Germinal center (tissue), 1 donor: Measurements from ENCODE around the gene KCNK6.
A peak's percentile ranks its signal among the peaks of the same experiment; 100 is the strongest.

Experiments used
- DNase-seq: peaks from one replicate; pipeline ENCODE4 v3.0.0; 2012; ENCODE audit warnings: mixed read lengths, low spot score

KCNK6 gene

DNA sequence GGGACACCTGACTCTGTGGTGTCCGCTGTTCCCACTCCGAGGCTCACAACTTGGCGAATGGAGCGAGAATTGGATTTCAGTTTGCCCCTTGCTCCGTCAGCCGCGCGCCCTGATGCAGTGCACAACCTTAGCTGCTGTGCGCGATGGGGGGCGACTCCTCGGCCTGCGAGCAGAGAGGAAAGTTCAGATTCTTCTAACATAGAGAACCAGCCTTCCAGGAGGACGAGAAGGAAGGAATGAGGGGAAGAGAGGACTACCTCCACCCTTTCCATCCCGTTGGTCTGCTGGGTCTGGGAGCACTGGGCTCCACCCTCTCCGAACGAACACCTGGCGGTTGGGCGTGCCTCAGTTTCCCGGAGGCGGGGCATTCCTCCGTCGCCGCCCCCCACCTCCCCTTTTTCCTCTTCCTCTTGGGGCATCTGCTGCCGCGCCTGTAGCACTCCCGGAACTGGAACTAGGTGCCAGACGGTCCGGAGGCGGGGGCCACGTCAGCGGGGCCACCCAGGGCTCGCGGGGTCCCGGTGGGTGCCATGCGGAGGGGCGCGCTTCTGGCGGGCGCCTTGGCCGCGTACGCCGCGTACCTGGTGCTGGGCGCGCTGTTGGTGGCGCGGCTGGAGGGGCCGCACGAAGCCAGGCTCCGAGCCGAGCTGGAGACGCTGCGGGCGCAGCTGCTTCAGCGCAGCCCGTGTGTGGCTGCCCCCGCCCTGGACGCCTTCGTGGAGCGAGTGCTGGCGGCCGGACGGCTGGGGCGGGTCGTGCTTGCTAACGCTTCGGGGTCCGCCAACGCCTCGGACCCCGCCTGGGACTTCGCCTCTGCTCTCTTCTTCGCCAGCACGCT, at the start of gene KCNK6:
Gene KCNK6, plus strand, starts transcription at position 425 of the 838 bp plus-strand sequence. Its CDS starts 106 bp downstream, at position 531.
- DNase-seq: peak; percentile 33

DNA sequence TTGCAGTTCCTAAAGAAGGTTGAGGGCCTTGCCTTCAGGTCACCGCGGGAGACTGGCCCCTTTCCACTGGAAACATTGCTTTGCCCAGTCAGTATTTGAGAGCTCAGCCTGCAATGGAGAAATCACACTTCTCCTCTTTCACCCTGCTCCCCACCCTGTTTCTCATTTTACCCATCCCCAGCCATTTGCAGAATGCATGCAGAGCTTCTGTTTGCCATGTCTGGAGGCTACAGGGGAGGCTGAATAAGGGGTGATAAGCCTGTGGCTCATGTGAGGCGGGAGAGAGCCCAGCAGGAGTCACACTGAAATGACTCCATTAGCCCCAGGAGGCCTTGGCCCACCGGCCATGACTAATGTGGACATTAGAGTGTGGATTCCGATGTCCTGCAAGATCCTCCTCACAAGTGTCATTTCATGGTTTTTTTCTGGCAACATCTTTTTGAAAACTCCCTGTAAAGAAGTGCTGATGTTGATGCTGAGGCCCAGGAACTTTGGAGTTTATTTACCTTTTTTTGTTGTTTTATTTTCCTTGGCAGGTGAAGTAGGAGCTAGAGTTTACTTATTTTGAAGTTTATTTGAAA, 49.0 kb upstream of the KCNK6 start:
- DNase-seq: no peak

DNA sequence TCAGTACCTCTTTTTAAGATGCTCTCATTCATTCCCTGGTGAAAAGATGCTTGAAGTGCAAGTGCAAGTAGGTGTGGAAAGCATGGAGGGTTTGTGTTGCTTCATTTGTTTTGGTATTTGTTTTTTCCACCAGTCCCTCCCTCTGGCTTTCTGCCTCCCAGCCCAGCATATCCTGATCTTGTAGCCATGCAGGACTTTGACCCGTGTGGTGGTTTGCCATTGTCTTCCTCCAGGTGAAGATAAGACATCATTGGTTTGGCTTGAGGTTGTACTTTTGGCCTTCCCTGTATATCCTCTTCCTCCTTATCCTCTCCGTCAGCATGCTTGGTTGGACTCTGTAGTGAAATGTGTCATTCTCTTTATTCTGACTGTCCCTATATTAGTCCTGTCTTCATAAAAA, 46.1 kb upstream of the KCNK6 start:
- DNase-seq: no peak

DNA sequence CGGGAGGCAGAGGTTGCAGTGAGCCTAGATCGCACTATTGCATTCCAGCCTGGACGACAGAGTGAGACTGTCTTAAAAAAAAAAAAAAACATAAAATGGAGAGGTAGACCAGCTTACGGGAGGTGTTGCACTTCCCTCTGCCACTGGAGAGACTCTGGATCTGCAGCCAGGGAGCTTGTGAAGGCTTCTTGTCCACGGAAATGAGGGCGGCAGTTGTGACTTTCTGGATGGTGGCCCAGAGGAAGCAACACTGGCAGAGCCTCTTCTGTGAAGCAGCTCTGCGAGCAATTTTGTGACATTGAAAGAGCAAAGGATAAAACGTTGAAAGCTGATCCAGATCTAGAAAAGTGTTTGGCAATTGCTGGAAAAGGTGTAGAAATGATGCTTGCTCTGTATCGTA, 44.9 kb upstream of the KCNK6 start:
- no peak for DNase-seq

DNA sequence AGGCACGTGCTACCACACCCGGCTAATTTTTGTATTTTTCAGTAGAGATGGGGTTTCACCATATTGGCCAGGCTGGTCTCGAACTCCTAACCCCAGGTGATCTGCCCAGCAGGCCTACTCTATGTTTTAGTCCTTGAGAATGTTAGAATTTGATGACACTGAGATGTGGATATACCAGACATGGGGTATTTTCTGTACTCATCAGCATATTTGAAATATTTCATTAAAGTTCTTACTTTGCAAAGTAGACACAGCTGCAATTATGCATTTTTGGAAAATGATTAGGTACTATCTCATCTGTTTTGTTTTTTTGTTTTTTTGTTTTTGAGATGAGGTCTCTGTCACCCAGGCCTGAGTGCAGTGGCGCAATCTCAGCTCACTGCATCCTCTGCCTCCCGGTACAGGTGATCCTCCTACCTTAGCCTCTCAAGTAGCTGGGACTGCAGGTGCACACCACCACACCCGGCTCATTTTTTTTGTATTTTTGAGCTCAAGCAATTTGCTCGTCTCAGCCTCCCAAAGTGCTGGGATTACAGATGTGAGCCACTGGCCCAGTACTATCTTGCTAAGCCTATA, 42.6 kb upstream of the KCNK6 start:
- DNase-seq: no peak

DNA sequence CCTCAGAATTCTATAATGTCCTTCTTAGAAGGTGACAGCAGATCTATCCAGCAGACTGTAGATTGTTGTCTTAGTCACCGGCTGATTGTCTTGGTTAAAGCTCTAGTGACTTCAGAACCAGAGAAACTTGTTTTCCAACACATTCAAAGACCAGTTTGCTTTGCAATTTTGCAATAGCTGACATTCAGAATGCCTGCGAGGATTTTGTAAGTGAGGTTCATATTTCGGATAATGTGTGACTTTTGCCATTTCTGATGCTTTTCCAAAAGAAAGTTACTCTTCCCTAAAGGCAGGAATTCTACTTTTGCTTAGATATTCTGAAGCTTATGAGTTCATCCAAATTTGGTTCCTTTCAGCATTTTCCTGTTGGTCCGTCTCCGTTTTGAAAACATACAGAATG, 42.1 kb upstream of the KCNK6 start:
- no peak for DNase-seq

DNA sequence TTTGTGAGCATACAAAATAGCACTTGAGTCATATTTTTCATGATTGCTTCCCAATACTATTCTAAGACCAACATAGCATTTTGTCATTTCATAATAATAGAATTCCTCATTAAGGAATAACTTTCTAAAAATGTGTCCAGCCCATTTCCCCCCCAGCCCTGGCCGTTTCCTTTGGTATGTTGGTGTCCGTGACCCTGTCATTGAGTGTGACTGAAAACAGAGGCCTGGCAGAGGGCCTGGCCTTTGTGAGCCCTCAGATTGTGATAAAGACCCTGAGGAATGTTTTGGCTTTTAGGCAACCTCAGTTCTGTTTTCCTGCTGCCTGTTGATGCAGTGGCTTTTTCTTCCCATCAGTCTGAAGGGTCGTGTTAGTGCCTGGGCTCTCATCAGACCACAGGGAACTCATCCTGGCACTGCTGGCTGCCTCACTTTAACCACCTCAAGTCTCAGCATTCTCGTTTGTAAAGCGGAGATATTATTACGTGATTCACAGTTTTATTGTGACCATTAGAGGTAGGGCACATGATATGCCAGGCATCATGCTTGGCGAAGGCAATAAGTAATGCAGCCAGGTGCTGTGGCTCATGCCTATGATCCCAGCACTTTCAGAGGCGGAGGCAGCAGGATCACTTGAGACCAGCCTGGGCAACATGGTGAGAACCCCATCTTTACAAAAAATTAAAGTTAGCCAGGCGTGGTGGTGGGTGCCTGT, 41.5 kb upstream of the KCNK6 start:
- no peak for DNase-seq

DNA sequence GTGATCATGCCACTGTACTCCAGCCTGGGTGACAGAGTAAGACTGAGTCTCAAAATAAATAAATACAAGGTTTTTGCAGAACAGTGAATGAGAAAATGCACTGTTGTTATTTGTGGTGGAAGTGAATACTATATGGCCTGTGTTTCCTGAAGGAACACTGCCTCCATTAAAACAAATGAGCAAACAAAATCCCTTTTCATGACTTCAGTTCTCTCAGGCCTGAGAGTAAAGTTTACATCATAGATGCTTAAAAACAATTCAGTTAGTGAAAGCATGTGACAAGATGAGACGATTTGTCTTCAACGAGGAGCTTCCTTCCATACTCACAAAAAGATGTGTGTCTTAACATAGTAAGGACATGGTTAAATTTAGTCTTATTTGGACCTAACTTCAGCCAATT, 40.9 kb upstream of the KCNK6 start:
- no peak for DNase-seq

DNA sequence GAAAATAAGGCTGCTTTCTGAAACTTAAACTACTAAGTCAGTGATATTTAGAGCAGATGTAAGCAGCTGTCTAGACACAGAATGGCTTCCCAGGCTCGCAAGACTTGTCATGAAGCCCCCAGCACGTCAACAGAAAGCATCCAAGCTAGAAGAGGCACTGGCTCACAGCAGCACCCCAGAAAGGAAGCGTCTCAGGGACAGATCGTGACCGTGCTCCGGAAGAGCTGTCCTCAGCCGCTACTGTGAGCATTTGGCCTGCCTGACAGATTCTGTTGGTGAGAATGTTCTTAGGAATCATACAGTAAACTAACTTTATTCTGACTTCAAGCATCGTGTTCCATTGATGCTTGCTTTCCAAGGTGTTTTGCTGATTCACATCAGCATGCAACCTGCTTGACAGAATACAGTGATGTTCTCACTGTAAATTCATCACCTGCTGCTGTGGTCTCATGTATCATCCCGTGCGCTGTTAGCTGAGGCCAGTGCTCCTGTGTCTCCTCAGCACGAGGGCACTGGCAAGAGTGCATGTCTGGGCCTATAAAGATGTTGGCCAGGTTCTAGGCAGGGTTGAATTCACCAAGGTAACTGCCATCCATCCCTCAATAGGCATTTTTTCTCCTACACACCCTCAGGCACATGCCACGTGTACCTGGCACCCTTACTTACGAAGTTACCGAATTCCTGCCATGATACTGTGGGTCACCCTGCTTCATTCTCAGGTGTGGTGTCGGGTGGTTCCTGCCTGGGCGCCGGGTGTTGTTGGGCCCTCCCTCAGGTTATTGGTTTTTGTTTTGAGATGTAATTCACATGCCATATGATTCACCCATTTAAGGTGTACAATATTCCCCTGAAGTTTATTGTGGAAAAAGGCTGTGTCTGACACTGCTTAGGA, 39.4 kb upstream of the KCNK6 start:
- DNase-seq: no peak

DNA sequence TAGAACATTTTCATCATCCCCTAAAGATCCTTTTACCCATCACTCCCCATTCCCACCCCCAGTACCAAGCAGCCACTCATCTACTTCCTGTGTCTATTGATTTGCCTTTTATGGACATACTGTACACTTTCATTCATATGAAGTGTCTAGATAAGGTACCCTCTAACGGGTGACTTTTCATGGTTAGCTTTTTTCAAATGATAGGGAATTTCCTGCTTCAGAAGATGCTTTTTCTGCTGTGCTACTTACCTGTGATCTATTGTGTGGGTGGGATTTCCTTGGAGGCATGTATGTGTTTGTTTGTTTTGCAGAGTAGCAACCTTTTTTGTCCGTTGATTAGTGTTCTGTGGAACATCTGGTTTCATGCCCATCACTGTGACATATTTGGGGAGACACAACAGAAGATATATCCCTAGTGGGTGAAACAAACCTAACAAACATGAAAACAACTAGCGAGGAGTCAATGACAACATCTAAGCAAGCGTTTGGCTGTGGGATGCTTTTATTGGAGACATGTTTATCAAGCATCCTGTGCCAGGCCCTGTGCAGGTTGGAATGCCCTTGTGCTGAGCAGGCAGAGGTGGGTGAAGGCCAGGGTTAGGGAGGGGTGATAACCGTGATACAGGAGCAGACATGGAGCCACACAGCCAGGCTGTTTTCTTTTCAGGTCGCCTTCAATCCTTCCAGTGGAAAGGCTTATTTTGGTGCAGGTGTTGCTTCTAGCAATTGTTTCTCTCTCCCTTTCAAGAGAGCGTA, 37.7 kb upstream of the KCNK6 start:
- no peak for DNase-seq

DNA sequence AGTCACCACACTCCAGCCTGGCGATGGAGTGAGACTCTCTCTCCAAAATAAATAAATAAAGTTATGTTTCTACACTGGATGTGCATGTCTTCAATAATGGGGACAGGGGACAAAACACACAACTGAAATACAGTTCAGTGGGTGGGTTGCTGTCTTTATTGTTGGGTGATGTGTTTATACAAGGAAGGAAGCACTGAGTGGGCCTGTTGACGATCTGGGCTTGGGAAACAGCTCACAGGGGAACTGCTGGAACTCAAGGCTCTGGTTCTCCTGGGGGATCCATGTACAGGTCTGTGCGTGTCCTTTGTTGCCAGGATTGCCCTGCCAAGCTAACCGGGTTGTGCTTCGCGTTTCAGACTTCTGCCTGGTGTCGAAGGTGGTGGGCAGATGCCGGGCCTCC, 36.4 kb upstream of the KCNK6 start:
- no peak for DNase-seq

DNA sequence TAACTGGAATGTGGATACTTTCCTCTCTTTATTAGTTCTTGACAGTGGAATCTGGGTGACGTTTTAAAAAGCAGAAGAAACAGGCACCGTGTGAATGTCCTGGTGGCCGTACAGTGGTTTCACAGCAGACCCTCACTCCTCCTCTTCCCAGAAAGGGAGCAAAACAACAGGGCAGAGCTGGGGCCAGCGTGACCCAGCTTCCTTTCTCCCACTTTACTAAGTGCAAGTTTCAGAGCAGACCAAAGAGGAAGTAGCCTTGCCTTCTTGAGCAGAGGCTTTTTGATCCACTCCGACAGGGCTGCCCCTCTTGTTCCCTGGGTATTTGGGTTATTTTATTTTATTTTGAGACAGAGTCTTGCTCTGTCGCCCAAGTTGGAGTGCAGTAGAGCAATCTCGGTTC, 35.2 kb upstream of the KCNK6 start:
- DNase-seq: peak; percentile 41

DNA sequence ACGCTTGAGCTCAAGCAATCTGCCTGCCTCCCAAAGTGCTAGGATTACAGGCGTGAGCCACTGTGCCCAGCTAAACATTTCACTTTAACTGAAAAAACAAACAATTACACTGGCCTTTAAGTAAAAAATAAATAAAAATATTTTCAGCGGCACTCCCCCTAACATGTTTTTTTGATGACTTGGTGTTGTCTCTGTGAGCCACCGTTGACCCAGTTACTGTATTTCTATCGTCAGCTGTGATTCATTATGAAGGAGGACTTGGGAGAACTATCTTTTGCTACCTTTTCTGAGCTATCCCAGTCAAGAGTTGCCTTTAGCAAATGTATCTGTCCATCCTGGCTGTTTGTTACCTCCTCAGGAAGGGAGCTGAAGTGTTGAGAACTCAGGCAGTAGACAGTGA, 34.1 kb upstream of the KCNK6 start:
- no peak for DNase-seq

DNA sequence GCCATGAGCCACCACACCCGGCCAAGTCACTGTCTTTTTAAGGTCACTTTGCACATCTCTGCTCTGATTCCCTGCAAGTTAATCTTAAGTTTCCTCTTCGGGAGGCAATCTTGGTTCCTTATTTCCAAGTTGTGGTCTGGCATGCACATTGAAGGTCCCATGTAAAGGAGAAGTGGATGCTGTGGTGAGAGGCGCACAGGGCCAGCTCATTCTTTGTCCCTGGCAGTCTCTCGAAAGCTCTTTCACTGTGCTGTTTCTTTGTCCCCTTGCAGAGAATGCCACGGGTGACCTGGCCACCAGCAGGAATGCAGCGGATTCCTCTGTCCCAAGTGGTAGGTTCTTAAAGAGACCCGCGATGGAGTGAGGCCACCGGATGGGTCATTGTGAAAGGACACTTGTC, 32.0 kb upstream of the KCNK6 start:
- no peak for DNase-seq

DNA sequence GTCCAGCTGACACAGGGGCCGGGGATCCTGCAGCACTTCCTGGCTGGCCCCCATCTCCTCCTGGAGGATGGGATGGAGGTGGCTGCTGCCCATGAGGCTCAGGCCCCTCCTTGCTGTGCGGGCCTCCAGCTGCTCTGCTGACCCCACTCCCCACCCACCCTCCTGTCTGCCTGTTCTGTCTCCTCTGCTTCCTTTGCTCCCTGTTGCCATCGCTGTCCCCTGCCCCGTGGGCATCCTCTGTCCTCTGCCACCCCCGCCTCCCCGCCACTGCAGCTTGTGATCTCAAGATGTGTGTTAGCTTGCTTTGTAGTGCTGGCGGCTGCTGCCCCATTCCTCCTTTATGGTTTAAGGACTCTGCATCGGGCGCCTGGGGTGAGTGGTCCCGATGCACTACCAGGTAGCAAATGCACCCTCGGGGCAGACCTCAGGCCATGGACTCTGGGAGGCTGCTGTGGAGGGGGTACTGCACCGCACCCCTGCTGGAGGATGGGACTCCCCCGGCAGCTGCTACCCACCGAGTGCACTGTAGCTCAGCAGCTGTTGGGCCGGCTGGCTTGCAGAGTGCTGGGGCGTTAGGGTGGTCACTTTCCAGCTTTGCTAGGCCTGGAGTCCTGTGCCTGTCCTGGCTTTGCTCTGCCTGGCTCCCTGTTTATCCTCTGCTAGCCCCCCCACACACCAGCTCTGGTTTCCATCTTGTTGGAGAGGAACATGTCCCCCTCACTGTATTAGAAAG, 31.4 kb upstream of the KCNK6 start:
- no peak for DNase-seq

DNA sequence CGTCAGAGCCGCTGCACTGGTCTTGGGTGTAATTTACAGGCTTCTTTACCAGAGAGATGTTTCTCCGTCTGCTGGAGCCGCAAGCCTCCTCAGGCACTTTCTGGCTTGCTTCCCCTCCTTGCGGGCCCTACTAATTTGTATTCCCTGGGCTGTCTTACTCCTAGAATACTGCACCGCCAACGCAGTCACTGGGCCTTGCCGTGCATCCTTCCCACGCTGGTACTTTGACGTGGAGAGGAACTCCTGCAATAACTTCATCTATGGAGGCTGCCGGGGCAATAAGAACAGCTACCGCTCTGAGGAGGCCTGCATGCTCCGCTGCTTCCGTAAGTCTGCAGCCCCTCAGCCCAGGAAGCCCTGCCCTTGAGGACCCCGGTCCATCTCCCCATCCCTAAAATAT, 29.7 kb upstream of the KCNK6 start:
- DNase-seq: no peak

DNA sequence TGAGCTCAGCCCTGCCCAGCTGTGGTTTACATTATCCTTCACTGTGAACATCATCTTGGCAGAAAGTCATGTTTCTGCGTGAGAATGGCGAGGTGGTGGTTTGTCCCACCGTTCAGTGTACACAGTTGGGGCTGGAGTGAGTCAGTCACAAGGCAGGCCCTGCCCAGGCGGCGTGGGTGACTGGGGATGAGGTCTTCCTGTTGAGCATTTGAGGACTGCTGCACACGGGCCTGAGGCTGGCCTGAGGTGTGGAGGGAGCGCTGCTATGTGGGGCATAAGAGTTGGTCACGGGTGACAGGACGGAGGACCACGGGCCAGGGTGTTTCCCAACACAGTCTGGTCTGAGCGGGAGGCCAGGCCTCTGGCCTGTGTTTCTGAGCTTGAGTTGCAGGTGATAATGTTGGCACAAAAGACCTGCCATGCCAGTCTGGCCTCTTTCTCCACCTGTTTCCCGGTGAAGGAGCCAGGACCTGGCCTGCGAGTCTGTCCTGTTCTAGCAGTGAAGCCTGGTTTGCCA, 29.0 kb upstream of the KCNK6 start:
- no peak for DNase-seq

DNA sequence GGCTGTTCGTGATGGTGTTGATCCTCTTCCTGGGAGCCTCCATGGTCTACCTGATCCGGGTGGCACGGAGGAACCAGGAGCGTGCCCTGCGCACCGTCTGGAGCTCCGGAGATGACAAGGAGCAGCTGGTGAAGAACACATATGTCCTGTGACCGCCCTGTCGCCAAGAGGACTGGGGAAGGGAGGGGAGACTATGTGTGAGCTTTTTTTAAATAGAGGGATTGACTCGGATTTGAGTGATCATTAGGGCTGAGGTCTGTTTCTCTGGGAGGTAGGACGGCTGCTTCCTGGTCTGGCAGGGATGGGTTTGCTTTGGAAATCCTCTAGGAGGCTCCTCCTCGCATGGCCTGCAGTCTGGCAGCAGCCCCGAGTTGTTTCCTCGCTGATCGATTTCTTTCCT, 27.8 kb upstream of the KCNK6 start:
- no peak for DNase-seq

DNA sequence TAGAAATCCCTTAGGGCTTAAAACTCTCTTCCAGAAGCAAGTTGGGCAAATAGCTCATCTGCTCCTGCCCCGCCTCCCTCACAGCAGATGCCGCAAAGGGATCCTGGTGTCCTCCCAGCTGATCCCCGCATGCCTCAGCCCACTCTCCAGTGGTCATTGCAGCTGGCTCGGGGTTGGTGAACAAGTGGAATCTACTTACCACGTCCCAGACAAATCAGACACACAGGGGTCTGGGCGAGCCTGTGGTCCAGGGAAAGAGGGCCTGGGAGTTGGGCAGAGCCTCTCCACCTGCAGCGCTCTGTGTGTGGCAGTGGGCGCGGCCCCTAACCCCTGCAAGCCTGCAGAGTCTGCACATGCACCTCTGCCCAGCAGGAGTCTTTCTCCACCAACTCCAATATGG, 26.4 kb upstream of the KCNK6 start:
- no peak for DNase-seq

DNA sequence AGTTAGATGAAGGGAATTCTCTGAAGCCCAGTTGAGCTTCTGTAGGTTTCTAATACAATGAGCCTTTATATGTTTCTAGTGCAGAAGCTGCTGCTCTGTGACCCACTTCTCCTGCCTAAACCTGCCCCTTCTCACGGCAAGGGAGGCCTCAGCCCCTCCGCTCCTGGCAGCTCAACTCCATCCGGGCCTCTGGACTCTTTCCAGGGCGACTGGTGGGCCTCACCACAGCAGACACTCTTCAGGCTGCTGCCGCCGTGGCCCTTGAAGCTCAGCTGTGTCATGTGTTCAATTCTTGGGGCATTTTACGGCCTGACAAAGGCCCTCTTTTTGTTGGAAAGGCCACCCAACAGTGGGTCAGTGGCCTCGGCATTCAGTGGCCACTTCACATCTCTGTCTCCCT, 25.6 kb upstream of the KCNK6 start:
- no peak for DNase-seq
